Omental fat pad (tissue), 4 donors: ENCODE results near the gene MSMB. TPM values are rescaled to one million over a fixed set of nuclear protein-coding genes. Genes with fewer than 3 reads are reported as not detected.

Experiments
- ATAC-seq: fragments of 150-250 bp; one replicate; pipeline ENCODE4 v1.9.1; 2016; ENCODE audit warnings: mild to moderate bottlenecking, moderate library complexity; ENCODE audit not compliant: low FRiP score
- DNase-seq: peaks from one replicate; pipeline ENCODE4 v3.0.0-alpha.2; 2019; ENCODE audit warnings: low spot score
- CTCF ChIP-seq, 3 donors: fragments of 450-650 bp; IDR thresholded peaks; one replicate each; pipeline ENCODE4 v1.5.1; 2016 to 2017; ENCODE audit warnings: antibody characterized with exemption in 3 of 3, mild to moderate bottlenecking in 3 of 3, moderate library complexity in 2 of 3
- total RNA-seq, 4 donors: library from RNA; depleted of rRNA; stranded (reverse); fragments of >200 nt; gene quantifications; one replicate each; pipeline ENCODE4 v1.1.0, GENCODE V29; 2016

MSMB gene
- total RNA-seq, 4 donors from 2014 or later, result not detected

- TF ChIP-seq CTCF (IDR thresholded peaks at IDR 0.05), result no peak
- DNase-seq (no peak), ATAC-seq (no peak)
Observed at GRCh38 chr10:46077731-46078413, 31.8 kb upstream of the MSMB start.

- no peak for DNase-seq
- ATAC-seq, result no peak
- no peak for TF ChIP-seq CTCF (IDR thresholded peaks at IDR 0.05)
Observed at GRCh38 chr10:46077141-46077554, 31.1 kb upstream of the MSMB start.

- no peak for TF ChIP-seq CTCF (IDR thresholded peaks at IDR 0.05)
- ATAC-seq (no peak), DNase-seq (no peak)
Observed at GRCh38 chr10:46075869-46076268, 29.8 kb upstream of the MSMB start.

GRCh38 chr10:46074196-46074946 lies 28.3 kb upstream of the MSMB start:
- no peak for TF ChIP-seq CTCF (IDR thresholded peaks at IDR 0.05)
- DNase-seq (no peak), ATAC-seq (no peak)

- no peak for ATAC-seq
- no peak for TF ChIP-seq CTCF (IDR thresholded peaks at IDR 0.05)
- no peak for DNase-seq
Observed at GRCh38 chr10:46073564-46073963, 27.5 kb upstream of the MSMB start.

GRCh38 chr10:46070749-46071148 lies 24.7 kb upstream of the MSMB start:
- no peak for DNase-seq
- ATAC-seq, result no peak

More at GRCh38 chr10:46070749-46071148, 24.7 kb upstream of the MSMB start:
- TF ChIP-seq CTCF (IDR thresholded peaks at IDR 0.05), result no peak
